Neural cell (in vitro differentiated cells): ENCODE results near the gene SAMD1.

Experiments used
- EP300 ChIP-seq: fragments of 450-650 bp; conservative IDR thresholded peaks from 2 replicates; pipeline ENCODE4 v1.6.1; 2014; ENCODE audit warnings: antibody characterized with exemption, mild to moderate bottlenecking, moderate library complexity; ENCODE audit not compliant: poor library complexity, severe bottlenecking
- EZH2 ChIP-seq: fragments of 200-600, 300-800 bp; shearing (Covaris generic), sonication (generic); IDR thresholded peaks from 2 replicates; pipeline ENCODE4 v1.6.1; 2014; ENCODE audit warnings: antibody characterized with exemption, low read length, borderline replicate concordance, mild to moderate bottlenecking; ENCODE audit not compliant: insufficient read depth, poor library complexity, severe bottlenecking
- SMC3 ChIP-seq: fragments of 450-650 bp; conservative IDR thresholded peaks from 2 replicates; pipeline ENCODE4 v1.6.1; 2014; ENCODE audit warnings: antibody characterized with exemption, mild to moderate bottlenecking, moderate library complexity; ENCODE audit not compliant: poor library complexity
- TF ChIP-seq, protein P1 (sequence below): fragments of 450-650 bp; IDR thresholded peaks from 2 replicates; pipeline ENCODE4 v1.5.1; 2014; ENCODE audit warnings: antibody characterized with exemption, mild to moderate bottlenecking, moderate library complexity; ENCODE audit not compliant: poor library complexity, severe bottlenecking

GRCh38 chr19:14080887-14081796 lies 9.4 kb downstream of the SAMD1 start:
- TF ChIP-seq, protein P1, sequence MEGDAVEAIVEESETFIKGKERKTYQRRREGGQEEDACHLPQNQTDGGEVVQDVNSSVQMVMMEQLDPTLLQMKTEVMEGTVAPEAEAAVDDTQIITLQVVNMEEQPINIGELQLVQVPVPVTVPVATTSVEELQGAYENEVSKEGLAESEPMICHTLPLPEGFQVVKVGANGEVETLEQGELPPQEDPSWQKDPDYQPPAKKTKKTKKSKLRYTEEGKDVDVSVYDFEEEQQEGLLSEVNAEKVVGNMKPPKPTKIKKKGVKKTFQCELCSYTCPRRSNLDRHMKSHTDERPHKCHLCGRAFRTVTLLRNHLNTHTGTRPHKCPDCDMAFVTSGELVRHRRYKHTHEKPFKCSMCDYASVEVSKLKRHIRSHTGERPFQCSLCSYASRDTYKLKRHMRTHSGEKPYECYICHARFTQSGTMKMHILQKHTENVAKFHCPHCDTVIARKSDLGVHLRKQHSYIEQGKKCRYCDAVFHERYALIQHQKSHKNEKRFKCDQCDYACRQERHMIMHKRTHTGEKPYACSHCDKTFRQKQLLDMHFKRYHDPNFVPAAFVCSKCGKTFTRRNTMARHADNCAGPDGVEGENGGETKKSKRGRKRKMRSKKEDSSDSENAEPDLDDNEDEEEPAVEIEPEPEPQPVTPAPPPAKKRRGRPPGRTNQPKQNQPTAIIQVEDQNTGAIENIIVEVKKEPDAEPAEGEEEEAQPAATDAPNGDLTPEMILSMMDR, result peak; percentile 8
- TF ChIP-seq EZH2 (no peak), SMC3 (no peak), EP300 (no peak)
